ENCODE measurements around the gene ZNF568.

ZNF568 gene

DNA sequence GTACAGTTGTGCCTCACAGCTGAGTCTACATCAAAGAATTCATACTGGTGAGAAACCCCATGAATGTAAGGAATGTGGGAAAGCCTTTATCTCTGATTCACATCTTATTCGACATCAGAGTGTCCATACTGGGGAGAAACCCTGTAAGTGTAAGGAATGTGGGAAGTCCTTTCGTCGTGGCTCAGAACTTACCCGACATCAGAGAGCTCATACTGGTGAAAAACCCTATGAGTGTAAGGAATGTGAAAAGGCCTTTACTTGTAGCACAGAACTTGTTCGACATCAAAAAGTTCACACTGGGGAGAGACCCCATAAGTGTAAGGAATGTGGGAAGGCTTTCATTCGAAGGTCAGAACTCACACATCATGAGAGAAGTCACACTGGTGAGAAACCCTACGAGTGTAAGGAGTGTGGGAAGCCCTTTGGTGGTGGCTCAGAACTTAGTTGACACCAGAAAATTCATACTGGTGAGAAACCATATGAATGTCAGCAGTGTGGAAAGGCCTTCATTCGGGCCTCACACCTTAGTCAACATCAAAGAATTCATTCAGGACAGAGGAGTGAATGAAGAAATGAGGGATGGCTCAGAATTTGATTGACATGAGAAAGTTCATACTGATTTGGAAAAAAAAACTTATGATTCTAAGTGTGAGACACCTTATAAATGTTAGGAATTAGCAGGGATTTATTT is 81.2 kb downstream of the ZNF568 start:
- no peak overlapping the region for H3K27ac ChIP-seq
- DNase-seq (ENCODE audit: low read depth, low spot score), result no peak

DNA sequence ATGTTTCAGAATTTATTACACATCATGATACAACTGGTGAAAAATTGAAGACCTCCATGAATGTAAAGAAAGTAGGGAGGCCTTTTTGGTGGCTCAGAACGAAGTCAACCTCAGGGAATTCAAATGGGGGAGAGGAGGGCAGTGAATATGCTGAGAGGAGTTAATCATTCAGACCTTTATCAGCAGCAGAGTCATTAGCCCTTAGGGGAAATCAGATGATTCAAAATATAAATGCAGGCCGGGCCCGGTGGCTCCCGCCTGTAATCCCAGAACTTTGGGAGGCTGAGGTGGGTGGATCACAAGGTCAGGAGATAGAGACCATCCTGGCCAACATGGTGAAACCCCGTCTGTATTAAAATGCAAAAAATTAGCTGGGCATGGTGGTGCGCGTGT is 81.7 kb downstream of the ZNF568 start:
- no peak for DNase-seq (ENCODE audit: low read depth, low spot score)
- no peak overlapping the region for H3K27ac ChIP-seq

DNA sequence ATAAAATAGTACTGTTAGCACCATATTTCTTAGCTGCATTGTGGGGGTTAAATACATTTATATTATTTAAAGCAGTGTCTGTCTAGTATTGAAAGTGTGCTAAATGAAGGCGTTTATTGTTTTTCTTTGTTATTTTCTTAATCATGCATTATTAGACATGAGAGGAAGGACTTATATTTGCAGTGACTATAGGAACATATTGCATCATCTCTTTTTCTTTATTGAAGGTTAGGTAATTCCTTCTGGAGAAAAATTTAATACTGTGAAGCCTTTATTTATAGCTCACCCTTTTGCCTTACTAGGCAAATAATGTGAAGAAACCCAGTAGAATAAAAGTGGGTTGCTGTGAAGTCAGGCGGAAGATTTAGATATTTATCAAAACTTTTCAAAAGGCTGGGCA is 83.2 kb downstream of the ZNF568 start:
- DNase-seq (ENCODE audit: low read depth, low spot score), result no peak
- H3K27ac ChIP-seq, result no peak overlapping the region

DNA sequence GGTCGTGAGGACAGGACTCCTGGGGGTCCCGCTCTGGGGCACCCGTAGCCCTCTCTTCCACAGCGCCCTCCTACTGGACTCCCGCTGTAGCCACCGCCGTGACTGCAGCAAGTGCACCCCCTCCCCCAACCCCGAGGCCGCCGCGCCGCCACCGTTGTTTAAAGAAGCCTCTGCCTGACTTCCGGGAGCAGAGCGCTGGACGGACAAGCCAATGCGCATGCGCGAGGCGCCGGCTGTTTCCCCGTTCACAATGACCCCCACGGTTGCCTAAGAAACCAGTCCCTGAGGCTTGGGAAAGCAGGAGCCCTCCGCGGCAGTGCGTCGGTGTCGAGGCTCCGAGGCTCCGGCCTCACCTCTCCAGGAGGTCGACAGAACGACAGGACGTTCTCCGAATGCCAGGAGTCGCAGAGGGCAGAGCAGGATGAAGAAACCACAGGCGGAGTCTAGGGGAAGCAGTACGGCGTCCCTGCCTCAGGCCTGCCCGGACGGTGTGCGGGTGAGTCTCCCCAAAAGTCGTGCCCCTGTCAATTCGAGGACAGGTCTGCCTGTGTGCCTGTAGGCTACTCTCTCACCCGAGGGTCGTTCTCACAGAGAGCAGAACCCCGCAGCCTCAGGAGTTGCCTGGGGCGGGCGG is 91.6 kb downstream of the ZNF568 start:
- no peak overlapping the region for H3K27ac ChIP-seq
- no peak for DNase-seq (ENCODE audit: low read depth, low spot score)

DNA sequence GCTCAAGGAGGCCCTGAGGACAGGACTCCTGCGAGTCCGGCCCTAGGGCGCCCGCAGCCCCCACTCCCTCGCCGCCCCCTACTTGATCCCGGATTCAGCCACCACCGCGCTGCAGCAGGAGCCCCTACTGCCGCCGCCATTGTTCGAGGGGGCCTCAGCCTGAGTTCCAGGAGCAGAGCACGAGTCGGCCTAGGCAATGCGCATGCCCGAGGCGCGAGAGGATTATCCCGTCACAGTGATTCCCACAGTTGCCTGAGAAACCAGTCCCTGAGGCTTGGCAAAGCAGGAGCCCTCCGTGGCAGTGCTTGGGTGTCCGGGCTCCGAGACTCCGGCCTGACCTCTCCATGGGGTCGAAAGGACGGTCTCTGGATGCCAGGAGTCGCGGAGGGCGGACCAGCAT is 93.7 kb downstream of the ZNF568 start:
- DNase-seq (ENCODE audit: low read depth, low spot score), result no peak
- H3K27ac ChIP-seq, result no peak overlapping the region

DNA sequence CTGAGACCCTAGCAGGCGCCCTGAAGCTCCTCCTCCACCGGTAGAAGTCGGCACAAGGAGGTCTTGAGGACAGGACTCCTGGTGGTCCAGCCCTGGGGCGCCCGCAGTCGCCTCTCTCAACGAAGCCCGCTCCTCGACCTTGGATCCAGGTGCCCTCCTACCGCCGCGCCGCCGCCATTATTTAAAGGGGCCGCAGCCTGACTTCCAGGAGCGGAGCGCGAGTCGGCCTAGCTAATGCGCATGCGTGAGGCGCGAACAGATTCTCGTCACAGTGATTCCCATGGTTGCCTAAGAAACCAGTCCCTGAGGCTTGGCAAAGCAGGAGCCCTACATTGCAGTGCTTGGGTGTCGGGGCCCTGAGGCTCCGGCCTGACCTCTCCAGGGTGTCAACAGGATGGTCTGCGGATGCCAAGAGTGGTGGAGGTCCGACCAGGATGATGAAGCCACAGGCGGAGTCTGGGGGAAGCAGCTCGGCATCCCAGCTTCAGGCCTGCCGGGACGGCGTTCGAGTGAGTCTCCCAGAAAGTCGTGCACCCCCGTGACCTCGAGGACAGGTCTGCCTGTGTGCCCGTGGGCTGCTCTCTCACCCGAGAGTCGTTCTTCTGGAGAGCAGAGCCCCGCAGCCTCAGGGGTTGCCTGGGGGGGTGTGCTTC is 96.1 kb downstream of the ZNF568 start:
- H3K27ac ChIP-seq, result no peak overlapping the region
- DNase-seq (ENCODE audit: low read depth, low spot score), result no peak

DNA sequence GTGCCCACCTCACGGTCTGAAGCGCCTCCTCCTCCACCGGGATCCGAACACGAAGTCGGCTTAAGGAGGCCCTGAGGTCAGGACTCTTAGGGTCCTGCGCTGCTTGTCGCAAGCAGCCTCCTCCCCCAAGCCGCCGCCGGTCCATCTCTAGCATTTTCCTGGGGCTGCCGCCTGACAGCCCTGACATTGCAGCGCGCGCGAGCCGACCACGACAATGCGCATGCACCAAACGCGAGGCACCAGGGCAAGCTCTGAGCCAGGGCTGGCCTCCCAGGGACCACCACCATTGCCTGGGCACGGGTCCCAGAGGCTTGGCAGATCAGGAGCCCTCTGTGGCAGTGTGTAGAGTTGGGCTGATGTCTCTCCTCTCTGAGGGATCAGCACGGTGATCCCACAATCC is 98.3 kb downstream of the ZNF568 start:
- no peak overlapping the region for H3K27ac ChIP-seq
- no peak for DNase-seq (ENCODE audit: low read depth, low spot score)

DNA sequence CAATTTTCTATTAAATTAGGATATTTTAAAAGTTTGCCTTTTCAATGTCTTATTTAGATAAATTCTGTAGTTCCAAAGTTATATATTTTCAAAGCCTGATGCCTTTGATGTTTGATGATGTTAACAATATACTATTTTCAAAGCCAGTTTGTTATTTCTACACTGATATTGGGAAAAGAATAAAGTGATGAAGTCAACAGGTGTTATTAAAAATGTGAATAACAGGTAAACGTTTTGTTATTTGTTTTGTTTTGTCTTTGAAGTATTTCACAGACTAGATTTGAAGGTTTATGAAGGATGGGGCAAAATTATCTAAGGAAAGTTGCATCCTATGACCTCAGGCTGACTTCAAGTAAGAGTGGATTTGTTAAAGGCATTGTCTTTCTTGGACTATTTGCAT is 129.0 kb downstream of the ZNF568 start:
- no peak overlapping the region for H3K27ac ChIP-seq
- no peak for DNase-seq (ENCODE audit: low read depth, low spot score)
